H1 (cell line): ENCODE data around the gene PSMC1. TPM values are rescaled to one million over a fixed set of nuclear protein-coding genes. Genes with fewer than 3 reads are reported as not detected.

Experiments used
- CTCF ChIA-PET: fragments of 300-600 bp; sonication (Branson Sonifier 250); formaldehyde crosslinking; loops from one replicate; lab custom pipeline; 2021; ENCODE audit not compliant: partially characterized antibody; lab: Charles Lee
- POLR2A ChIA-PET: fragments of 300-600 bp; sonication (Branson Sonifier 250); formaldehyde crosslinking; loops from one replicate; lab custom pipeline; 2021; ENCODE audit warnings: inconsistent platforms; ENCODE audit not compliant: partially characterized antibody; lab: Charles Lee
- DNase-seq, 2 experiments: peaks; one replicate each; pipeline versions ENCODE4 v3.0.0 to v3.0.0-alpha.2; 2010 to 2022; ENCODE audit warnings: low spot score in 2 of 2, low read depth in 1 of 2, mixed read lengths in 1 of 2
- FAIRE-seq: peaks from 2 replicates; lab custom pipeline; 2011; peaks lifted over from hg19 to GRCh38; lab: Jason Lieb, UNC
- H2AFZ ChIP-seq: 2 replicates; pipeline ENCODE4 v1.8.1; 2012; ENCODE audit warnings: low read length, inconsistent platforms
- H2AK5ac ChIP-seq: 2 replicates; pipeline ENCODE4 v1.6.1; 2013; ENCODE audit warnings: low read depth, low read length
- H2BK120ac ChIP-seq: replicated peaks from 2 replicates; pipeline ENCODE3; 2013; ENCODE audit warnings: low read depth, low read length, inconsistent platforms
- H2BK12ac ChIP-seq: 2 replicates; pipeline ENCODE4 v1.6.1; 2013; ENCODE audit warnings: low read depth, low read length
- H2BK15ac ChIP-seq: 2 replicates; pipeline ENCODE4 v1.6.1; 2013; ENCODE audit warnings: low read length
- H2BK20ac ChIP-seq: 2 replicates; pipeline ENCODE4 v1.6.1; 2013; ENCODE audit warnings: low read length
- H2BK5ac ChIP-seq: 2 replicates; pipeline ENCODE4 v1.6.1; 2013; ENCODE audit warnings: low read depth, low read length
- H3K14ac ChIP-seq: 2 replicates; pipeline ENCODE4 v1.6.1; 2013; ENCODE audit warnings: inconsistent platforms; ENCODE audit not compliant: insufficient read length
- H3K18ac ChIP-seq: 2 replicates; pipeline ENCODE4 v1.6.1; 2013; ENCODE audit warnings: low read length; ENCODE audit errors: extremely low read depth
- H3K23ac ChIP-seq: 2 replicates; pipeline ENCODE4 v1.6.1; 2013; ENCODE audit warnings: inconsistent platforms; ENCODE audit not compliant: insufficient read length
- H3K23me2 ChIP-seq: 2 replicates; pipeline ENCODE4 v1.6.1; 2013; ENCODE audit warnings: low read depth, low read length
- H3K27ac ChIP-seq: 2 replicates; pipeline ENCODE4 v1.6.1; 2011; ENCODE audit warnings: low read depth, low read length, inconsistent platforms
- H3K27me3 ChIP-seq, 4 experiments: replicated peaks in 1 of 4; 1 replicate in 1 of 4; 2 replicates in 3 of 4; pipeline versions ENCODE4 v1.6.1 to v1.8.1; 2011 to 2013; ENCODE audit warnings: low read length in 3 of 4, mild to moderate bottlenecking in 3 of 4, inconsistent platforms in 2 of 4, mixed read lengths in 2 of 4, moderate library complexity in 1 of 4; ENCODE audit not compliant: control insufficient read depth in 3 of 4, insufficient read depth in 3 of 4; ENCODE audit errors: extremely low read depth in 1 of 4
- H3K36me3 ChIP-seq, 4 experiments: 2 replicates each; pipeline versions ENCODE4 v1.6.1 to v1.8.1; 2011 to 2013; ENCODE audit warnings: mild to moderate bottlenecking in 4 of 4, low read length in 3 of 4, moderate library complexity in 2 of 4, control low read depth in 1 of 4, inconsistent platforms in 1 of 4; ENCODE audit not compliant: insufficient read depth in 4 of 4, control insufficient read depth in 2 of 4
- H3K4ac ChIP-seq: replicated peaks from 2 replicates; pipeline ENCODE3; 2013; ENCODE audit warnings: low read length, low read depth, mixed read lengths, inconsistent platforms; ENCODE audit not compliant: insufficient read length
- H3K4me1 ChIP-seq, 4 experiments: replicated peaks in 1 of 4; 1 replicate in 1 of 4; 2 replicates in 3 of 4; pipeline versions ENCODE4 v1.6.1 to v1.8.1; 2011 to 2013; ENCODE audit warnings: low read length in 3 of 4, inconsistent platforms in 2 of 4, mixed read lengths in 1 of 4; ENCODE audit not compliant: insufficient read depth in 4 of 4, control insufficient read depth in 3 of 4
- H3K4me2 ChIP-seq, 2 experiments: 2 replicates each; pipeline versions ENCODE4 v1.6.1 to v1.8.1; 2011 to 2013; ENCODE audit warnings: low read depth in 2 of 2, low read length in 2 of 2, control low read depth in 1 of 2, inconsistent platforms in 1 of 2, mild to moderate bottlenecking in 1 of 2; ENCODE audit not compliant: insufficient read depth in 1 of 2
- H3K4me3 ChIP-seq, 4 experiments: fragments of 200-600, 300-600 bp in 1 of 4; sonication (generic), shearing (Covaris generic), sonication (Bioruptor Twin) in 1 of 4; 2 replicates each; pipeline versions ENCODE4 v1.5.1 to v1.8.1; 2011 to 2016; ENCODE audit warnings: low read length in 4 of 4, low read depth in 3 of 4, control low read depth in 2 of 4, inconsistent platforms in 2 of 4, mild to moderate bottlenecking in 2 of 4, mixed read lengths in 1 of 4, moderate library complexity in 1 of 4; ENCODE audit not compliant: insufficient read depth in 2 of 4; ENCODE audit errors: extremely low read depth in 1 of 4
- H3K56ac ChIP-seq: replicated peaks from 2 replicates; pipeline ENCODE3; 2013; ENCODE audit warnings: low read depth, mild to moderate bottlenecking, mixed read lengths, low read length, inconsistent platforms; ENCODE audit not compliant: insufficient read length
- H3K79me1 ChIP-seq: 2 replicates; pipeline ENCODE4 v1.6.1; 2013; ENCODE audit warnings: low read depth, low read length, control low read depth
- H3K79me2 ChIP-seq, 2 experiments: 2 replicates each; pipeline versions ENCODE4 v1.6.1 to v1.8.1; 2012 to 2013; ENCODE audit warnings: low read length in 2 of 2, mild to moderate bottlenecking in 2 of 2, inconsistent platforms in 1 of 2; ENCODE audit not compliant: insufficient read depth in 2 of 2, control insufficient read depth in 1 of 2
- H3K9ac ChIP-seq, 4 experiments: replicated peaks in 1 of 4; 1 replicate in 1 of 4; 2 replicates in 3 of 4; pipeline versions ENCODE4 v1.6.1 to v1.8.1; 2011 to 2013; ENCODE audit warnings: low read depth in 3 of 4, low read length in 3 of 4, control low read depth in 2 of 4, mild to moderate bottlenecking in 2 of 4, moderate library complexity in 2 of 4, inconsistent platforms in 1 of 4; ENCODE audit errors: extremely low read depth in 1 of 4
- H3K9me3 ChIP-seq, 2 experiments: 2 replicates each; pipeline versions ENCODE4 v1.6.1 to v1.8.1; 2012 to 2013; ENCODE audit warnings: mild to moderate bottlenecking in 2 of 2, moderate library complexity in 2 of 2, control low read depth in 1 of 2, inconsistent platforms in 1 of 2, low read depth in 1 of 2, low read length in 1 of 2, mixed read lengths in 1 of 2; ENCODE audit not compliant: insufficient read depth in 2 of 2
- H4K20me1 ChIP-seq, 2 experiments: replicated peaks in 1 of 2; 2 replicates each; pipeline versions ENCODE3 to v1.8.1; 2011 to 2013; ENCODE audit warnings: inconsistent platforms in 2 of 2, low read length in 2 of 2, mild to moderate bottlenecking in 1 of 2; ENCODE audit not compliant: insufficient read depth in 2 of 2, control insufficient read depth in 1 of 2
- H4K5ac ChIP-seq: 2 replicates; pipeline ENCODE4 v1.6.1; 2013; ENCODE audit warnings: low read length, low read depth, mixed read lengths, inconsistent platforms; ENCODE audit not compliant: insufficient read length
- H4K8ac ChIP-seq: 2 replicates; pipeline ENCODE4 v1.8.0; 2013; ENCODE audit warnings: mild to moderate bottlenecking, moderate library complexity, low read length, inconsistent platforms; ENCODE audit not compliant: insufficient read depth; ENCODE audit errors: extremely low read depth
- H4K91ac ChIP-seq: replicated peaks from 2 replicates; pipeline ENCODE3; 2013; ENCODE audit warnings: low read length, mixed read lengths, inconsistent platforms; ENCODE audit not compliant: insufficient read length
- CREB1 ChIP-seq: IDR thresholded peaks from 2 replicates; pipeline ENCODE4 v1.6.1; 2012; ENCODE audit warnings: inconsistent platforms
- EGR1 ChIP-seq: IDR thresholded peaks from 2 replicates; pipeline ENCODE4 v1.6.1; 2011; ENCODE audit warnings: low read depth, low read length, borderline replicate concordance
- EP300 ChIP-seq, 2 experiments: IDR thresholded peaks; 1 replicate in 1 of 2; 2 replicates in 1 of 2; pipeline ENCODE4 v1.6.1; 2011 to 2012; ENCODE audit warnings: low read depth in 2 of 2, low read length in 2 of 2, mild to moderate bottlenecking in 2 of 2, borderline replicate concordance in 1 of 2, inconsistent platforms in 1 of 2, moderate library complexity in 1 of 2
- GTF2F1 ChIP-seq: IDR thresholded peaks from 2 replicates; pipeline ENCODE4 v1.6.1; 2012; ENCODE audit warnings: low read depth, low read length, improper control_type of control experiment, borderline replicate concordance
- NRF1 ChIP-seq: IDR thresholded peaks from 2 replicates; pipeline ENCODE4 v1.6.1; 2011; ENCODE audit warnings: mild to moderate bottlenecking, low read depth, low read length, improper control_type of control experiment
- USF2 ChIP-seq: IDR thresholded peaks from 2 replicates; pipeline ENCODE4 v1.6.1; 2011; ENCODE audit warnings: low read length, improper control_type of control experiment
- WGBS, 2 experiments: shearing (Covaris generic) in 1 of 2; methylation state at CpG; one replicate each; pipeline versions ENCODE4 v1.1.6 to v1.1.7; 2013 to 2015; ENCODE audit warnings: low lambda C conversion rate in 2 of 2, mixed read lengths in 2 of 2, inconsistent platforms in 1 of 2, low coverage in 1 of 2, missing lambda C conversion rate in 1 of 2; ENCODE audit not compliant: insufficient replicate concordance in 2 of 2, insufficient coverage in 1 of 2, insufficient read length in 1 of 2; ENCODE audit errors: extremely low coverage in 1 of 2, missing lambda C conversion rate in 1 of 2; 5-methylcytosine and 5-hydroxymethylcytosine counted together
- polyA plus RNA-seq, 7 experiments: library from polyadenylated mRNA; depleted of rRNA in 3 of 7; stranded (reverse) in 5 of 7; unstranded in 2 of 7; fragments of >200 nt in 5 of 7; fragments of 200-250 nt in 2 of 7; gene quantifications; 1 replicate in 5 of 7; 2 replicates in 1 of 7; 4 replicates in 1 of 7; pipeline versions ENCODE4 v1.2.1 to v1.2.3, GENCODE V29; 2011 to 2013; ENCODE audit warnings: missing spikeins in 2 of 7, mixed read lengths in 2 of 7
- total RNA-seq: library from RNA; stranded (reverse); fragmentation: NEBNext Ultra II Directional; extraction: Animal tissue kit (Norgen Biotek cat#: 25700); gene quantifications from 2 replicates; pipeline ENCODE4 v1.2.1, GENCODE V29; 2021

The PSMC1 gene
- total and polyA plus RNA-seq, 2 of the 8 experiments (the other 6 are each of a cell fraction or from before 2014, with no cell fraction given) = 46.2 to 99.6 TPM

DNA sequence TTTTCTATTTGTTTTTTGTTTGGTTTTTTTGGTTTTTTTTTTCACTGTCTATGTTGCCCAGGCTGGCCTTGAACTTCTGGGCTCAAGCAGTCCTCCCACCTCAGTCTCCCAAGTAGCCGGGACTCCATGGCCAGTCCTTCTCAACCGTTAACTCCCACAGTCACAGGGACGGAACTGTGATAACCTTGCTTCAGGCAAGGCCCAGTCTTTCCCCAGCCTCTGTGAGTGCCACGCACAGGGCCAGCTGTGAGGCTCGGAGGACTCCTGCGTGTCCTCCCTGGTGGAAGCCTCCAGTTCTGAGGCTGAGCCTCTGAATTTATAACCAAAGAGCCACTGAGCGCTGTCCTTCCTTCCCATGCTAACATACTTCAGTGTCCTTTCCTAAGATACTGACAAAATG, 23.7 kb downstream of the PSMC1 start:
- H4K91ac ChIP-seq = no peak overlapping the region
- no peak overlapping the region for H3K27ac ChIP-seq
- no peaks in the 10 kb centered on the region for H3K9me3 ChIP-seq
- no peak overlapping the region for H3K4me3 ChIP-seq
- H2BK120ac ChIP-seq = no peak overlapping the region
- no peak overlapping the region for H2BK12ac ChIP-seq
- 95% methylated on average over 7 of the region's 7 CpGs; no CpG with 5 or more reads in 1 of the 2 experiments for WGBS, 2 experiments
- no peak overlapping the region for H3K18ac ChIP-seq
- CTCF ChIA-PET = interaction anchor here (1.8 to 5.2 kb wide), 2 partner anchors 10 to 181 kb away, joined by 11 to 34 read pairs; no protein-coding TSS in a partner anchor
- peaks cover 0 to 7% (median 0%) of the 10 kb centered on the region in 4 experiments; a peak in 3 of 8 replicates for H3K36me3 ChIP-seq
- no peak overlapping the region for H4K8ac ChIP-seq
- no peak overlapping the region for H2BK5ac ChIP-seq
- POLR2A ChIA-PET = no interaction called here
- H3K23ac ChIP-seq = no peak overlapping the region
- peaks cover 0 to 1% of the 10 kb centered on the region in 2 experiments for H4K20me1 ChIP-seq
- no peak overlapping the region for H3K9ac ChIP-seq
- H3K4ac ChIP-seq = no peak overlapping the region
- no peak overlapping the region for H2BK15ac ChIP-seq
- H3K14ac ChIP-seq = no peak overlapping the region
- no peak overlapping the region for H3K56ac ChIP-seq
- no peak for DNase-seq
- TF ChIP-seq USF2 = no peak
- no peak for TF ChIP-seq NRF1
- TF ChIP-seq EP300 (IDR thresholded peaks at IDR 0.05; ENCODE audit: borderline replicate concordance in 1 of 2, low read depth in 2 of 2, low read length in 2 of 2) = no peak
- TF ChIP-seq CREB1 = no peak
- TF ChIP-seq GTF2F1 = no peak
- no peak for TF ChIP-seq EGR1
- TF ChIP-seq, all 59 proteins: peak for 0
- Histone ChIP-seq H2AK5ac (no peak overlapping the region), H3K27me3 (no peaks in the 10 kb centered on the region), H3K79me1 (no peaks in the 10 kb centered on the region), H3K4me2 (no peak overlapping the region), H2AFZ (no peak overlapping the region), H4K5ac (no peak overlapping the region), H3K79me2 (no peaks in the 10 kb centered on the region), H3K4me1 (no peaks in the 10 kb centered on the region), H3K23me2 (no peaks in the 10 kb centered on the region), H2BK20ac (no peak overlapping the region)
- no peak for FAIRE-seq
